Measurements from ENCODE around the gene KLRF1.

- TF ChIP-seq CTCF (conservative IDR thresholded peaks at IDR 0.05; ENCODE audit: low read length) (no peak), EZH2phosphoT487 (IDR thresholded peaks at IDR 0.05; ENCODE audit: borderline replicate concordance) (no peak)
Measured at GRCh38 chr12:9888665-9889273, 61.5 kb downstream of the KLRF1 start.

All from Loucy (cell line).